HAP-1 (cell line): Measurements from ENCODE around the gene EML1.
A peak's percentile ranks its signal among the peaks of the same experiment; 100 is the strongest.

Source experiments
- DNase-seq, 2 experiments: peaks; one replicate each; pipeline ENCODE4 v3.0.0-alpha.2; 2016 to 2020; ENCODE audit warnings: low spot score in 2 of 2
- H3K27me3 ChIP-seq: fragments of 250-450 bp; sonication (Bioruptor Pico); 2 replicates; pipeline ENCODE4 v1.5.1; 2020; ENCODE audit warnings: low read depth, mild to moderate bottlenecking, moderate library complexity
- H3K36me3 ChIP-seq: fragments of 250-450 bp; sonication (Bioruptor Pico); replicated peaks from 2 replicates; pipeline ENCODE4 v1.5.1; 2020; ENCODE audit warnings: mild to moderate bottlenecking
- H3K4me1 ChIP-seq: fragments of 250-450 bp; sonication (Bioruptor Pico); 2 replicates; pipeline ENCODE4 v1.5.1; 2020; ENCODE audit warnings: mild to moderate bottlenecking
- H3K4me3 ChIP-seq: fragments of 250-450 bp; sonication (Bioruptor Pico); 2 replicates; pipeline ENCODE4 v1.5.1; 2020; ENCODE audit warnings: mild to moderate bottlenecking, moderate library complexity
- H3K9me3 ChIP-seq: fragments of 250-450 bp; sonication (Bioruptor Pico); 2 replicates; pipeline ENCODE4 v1.5.1; 2020; ENCODE audit warnings: mild to moderate bottlenecking, moderate library complexity
- in situ Hi-C: fragments of 300-500 bp; cut with MboI; formaldehyde crosslinking; loops from 3 replicates; pipeline ENCODE4 v1.14.3; 2020; ENCODE audit warnings: low sequenced_read_pairs, inconsistent platforms, mixed read lengths

The EML1 gene

DNA sequence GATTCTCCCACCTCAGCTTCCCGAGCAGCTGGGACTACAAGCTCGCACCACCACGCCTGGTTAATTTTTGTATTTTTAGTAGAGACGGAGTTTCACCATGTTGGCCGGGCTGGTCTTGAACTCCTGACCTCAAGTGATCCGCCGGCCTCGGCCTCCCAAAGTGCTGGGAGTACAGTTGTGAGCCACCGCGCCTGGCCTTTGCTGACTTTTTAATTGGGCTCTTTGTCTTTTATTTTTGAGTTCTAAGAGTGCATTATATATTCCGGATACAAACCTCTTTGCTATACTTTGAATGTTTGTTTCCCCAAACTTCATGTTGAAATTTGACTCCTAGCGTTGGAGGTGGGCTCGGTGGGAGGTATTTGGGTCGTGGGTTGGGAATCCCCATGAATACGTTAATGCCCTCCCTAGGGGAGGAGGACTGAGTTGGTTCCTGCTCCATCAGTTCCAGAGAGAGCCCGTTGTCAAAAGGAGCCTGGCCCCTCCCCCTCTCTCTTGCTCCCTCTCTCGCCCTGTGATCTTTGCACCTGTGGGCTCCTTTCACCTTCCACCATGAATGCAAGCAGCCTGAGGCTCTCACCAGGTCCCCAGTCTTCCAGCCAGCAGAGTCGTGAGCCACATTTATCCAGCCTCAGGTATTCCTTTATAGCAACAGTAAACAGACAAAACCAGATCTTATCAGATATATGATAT lies 168.8 kb downstream of the EML1 start:
- no peak overlapping the region for H3K4me3 ChIP-seq
- no peak for DNase-seq
- H3K36me3 ChIP-seq: no peaks in the 10 kb centered on the region
- in situ Hi-C loops: no loop called here
- no peaks in the 10 kb centered on the region for H3K4me1 ChIP-seq
- no peaks in the 10 kb centered on the region for H3K9me3 ChIP-seq
- H3K27me3 ChIP-seq: peaks cover 4% of the 10 kb centered on the region; the same call in 1 of the 2 replicates

DNA sequence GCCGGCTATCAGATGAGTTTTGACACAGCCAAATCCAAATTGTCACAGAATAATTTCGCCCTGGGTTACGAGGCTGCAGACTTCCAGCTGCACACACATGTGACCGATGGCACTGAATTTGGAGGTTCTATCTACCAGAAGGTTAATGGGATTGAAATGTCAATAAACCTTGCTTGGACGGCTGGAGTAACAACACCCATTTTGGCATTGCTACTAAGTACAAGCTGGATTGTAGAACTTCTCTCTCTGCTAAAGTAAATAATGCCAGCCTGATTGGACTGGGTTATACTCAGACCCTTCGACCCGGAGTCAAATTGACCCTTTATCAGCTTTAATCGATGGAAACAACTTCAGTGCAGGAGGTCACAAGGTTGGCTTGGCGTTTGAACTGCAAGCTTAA lies 171.8 kb downstream of the EML1 start:
- H3K36me3 ChIP-seq: no peaks in the 10 kb centered on the region
- DNase-seq: no peak
- in situ Hi-C loops: no loop called here

DNA sequence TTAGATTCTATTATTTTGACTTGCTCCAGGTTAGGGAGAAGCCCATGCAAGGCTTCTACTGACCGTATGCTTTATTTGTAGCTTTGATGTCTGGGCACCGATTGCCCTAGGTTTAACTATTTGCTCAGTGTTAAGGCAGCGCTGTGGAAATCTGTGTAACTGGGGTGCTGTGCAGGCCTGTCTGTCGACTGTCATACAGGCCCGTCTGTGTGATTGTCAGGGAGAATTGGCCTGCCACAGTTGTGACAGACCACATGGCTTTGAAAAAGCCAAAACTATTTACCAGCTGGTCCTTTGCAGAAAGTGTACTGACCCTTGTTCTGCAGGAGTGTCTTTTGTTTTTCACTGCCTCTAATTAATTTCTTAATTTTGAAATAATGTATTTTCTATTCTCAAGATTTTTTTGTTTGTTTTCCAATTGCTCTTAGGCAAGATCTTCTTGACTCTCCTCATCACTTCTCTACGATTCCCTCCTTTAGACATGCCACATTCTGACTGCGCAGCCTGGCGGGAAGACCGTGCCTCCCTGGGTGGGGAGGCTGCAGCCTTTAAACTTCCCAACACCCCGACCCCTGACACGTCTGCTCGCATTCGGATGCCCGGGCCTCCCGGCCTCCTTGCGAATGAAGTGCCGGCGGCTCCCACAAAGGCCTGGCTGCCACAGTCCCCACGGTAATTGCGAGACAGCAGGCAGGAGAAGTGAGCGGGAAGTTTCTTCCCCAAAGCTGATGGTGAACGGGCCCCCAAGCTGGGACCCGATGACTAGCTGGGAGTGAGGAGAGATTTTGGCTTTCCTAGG lies 173.0 kb downstream of the EML1 start:
- in situ Hi-C loops: no loop called here
- Histone ChIP-seq H3K4me3 (no peak overlapping the region), H3K4me1 (no peaks in the 10 kb centered on the region; the same call in 1 of the 2 replicates), H3K27me3 (no peaks in the 10 kb centered on the region), H3K36me3 (no peaks in the 10 kb centered on the region), H3K9me3 (no peaks in the 10 kb centered on the region)
- no peak for DNase-seq

More for the DNA sequence above, 171.8 kb downstream of the EML1 start:
- no peak overlapping the region for H3K4me3 ChIP-seq
- peaks cover under 1% of the 10 kb centered on the region; the same call in 1 of the 2 replicates for H3K27me3 ChIP-seq
- H3K9me3 ChIP-seq: no peaks in the 10 kb centered on the region
- H3K4me1 ChIP-seq: no peaks in the 10 kb centered on the region

DNA sequence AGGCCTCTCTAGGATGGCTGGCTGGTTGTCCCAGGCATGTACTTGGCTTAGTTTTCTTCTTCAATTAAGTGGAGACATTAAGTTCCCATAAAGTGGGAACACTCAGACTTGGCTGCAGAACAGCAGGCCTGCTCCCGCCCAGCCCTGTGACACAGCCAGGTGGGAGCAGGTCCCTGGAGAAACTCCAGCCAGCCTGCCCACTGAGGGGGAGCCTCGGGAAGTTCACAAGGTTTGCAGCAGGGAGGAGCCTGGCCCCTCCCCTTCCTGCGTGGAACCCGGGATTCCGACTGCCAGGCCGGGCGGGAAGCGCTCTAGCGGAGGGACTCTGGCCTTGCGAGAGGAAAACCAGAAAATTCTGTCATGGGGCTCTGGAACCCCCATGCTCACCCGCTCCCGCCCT lies 173.7 kb downstream of the EML1 start:
- Histone ChIP-seq H3K4me3 (no peak overlapping the region), H3K27me3 (no peaks in the 10 kb centered on the region), H3K36me3 (no peaks in the 10 kb centered on the region), H3K4me1 (no peaks in the 10 kb centered on the region; the same call in 1 of the 2 replicates), H3K9me3 (no peaks in the 10 kb centered on the region)
- in situ Hi-C loops: no loop called here
- DNase-seq: no peak

DNA sequence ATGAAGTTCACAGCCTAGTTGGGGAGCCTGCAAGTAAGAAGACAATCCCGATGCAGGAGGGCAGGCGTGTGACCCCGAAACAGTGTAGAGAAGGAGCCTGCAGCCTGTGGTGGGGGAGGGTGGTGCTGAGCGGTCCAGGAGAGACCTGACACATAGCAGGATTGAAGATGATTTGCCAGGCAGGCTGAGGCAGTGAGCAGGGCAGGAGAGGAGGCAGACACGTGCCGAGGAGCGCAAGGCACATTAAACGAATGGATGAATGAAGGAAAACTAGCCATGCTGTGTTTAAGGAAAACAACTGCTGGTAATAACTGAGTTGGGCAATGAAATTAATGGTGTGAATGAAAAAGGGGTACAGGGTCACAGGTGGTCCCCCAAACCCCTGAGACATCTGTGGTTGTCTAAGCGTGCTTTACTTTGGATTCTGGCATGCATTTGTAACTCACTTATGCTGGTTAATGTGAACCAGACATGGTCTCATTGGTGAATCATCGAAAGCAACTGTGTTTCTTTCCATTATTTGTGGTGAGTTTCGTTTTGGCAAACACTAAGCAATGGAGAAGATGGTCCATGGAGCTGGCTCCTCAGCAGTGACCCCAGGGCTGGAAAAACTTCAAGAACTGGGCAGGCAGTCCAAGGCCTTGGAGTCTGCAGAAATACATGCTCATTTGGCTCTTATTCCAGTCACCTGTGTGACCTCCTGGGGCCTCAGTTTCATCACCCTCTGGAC lies 175.1 kb downstream of the EML1 start:
- H3K4me3 ChIP-seq: no peak overlapping the region
- no peak for DNase-seq
- peaks cover 1% of the 10 kb centered on the region; the same call in 1 of the 2 replicates for H3K9me3 ChIP-seq
- in situ Hi-C loops: no loop called here
- no peaks in the 10 kb centered on the region for H3K27me3 ChIP-seq
- no peaks in the 10 kb centered on the region for H3K36me3 ChIP-seq
- H3K4me1 ChIP-seq: no peaks in the 10 kb centered on the region; the same call in 1 of the 2 replicates

GRCh38 chr14:99968941-99969340 lies 175.7 kb downstream of the EML1 start:
- in situ Hi-C loops: no loop called here
- no peaks in the 10 kb centered on the region for H3K36me3 ChIP-seq
- no peak overlapping the region for H3K4me3 ChIP-seq
- H3K9me3 ChIP-seq: peaks cover 3% of the 10 kb centered on the region; the same call in 1 of the 2 replicates
- no peaks in the 10 kb centered on the region; the same call in 1 of the 2 replicates for H3K4me1 ChIP-seq
- H3K27me3 ChIP-seq: no peaks in the 10 kb centered on the region
- DNase-seq: no peak

- DNase-seq: no peak
- H3K27me3 ChIP-seq: no peaks in the 10 kb centered on the region
- in situ Hi-C loops: no loop called here
Measured at GRCh38 chr14:99969673-99970322, 176.6 kb downstream of the EML1 start.

GRCh38 chr14:99971087-99971940 lies 178.1 kb downstream of the EML1 start:
- H3K4me3 ChIP-seq: peak overlapping the region; percentile 78
- DNase-seq: peak; percentile 81 to 94
- no peaks in the 10 kb centered on the region; the same call in 1 of the 2 replicates for H3K4me1 ChIP-seq
- H3K9me3 ChIP-seq: peaks cover 12% of the 10 kb centered on the region
- H3K27me3 ChIP-seq: no peaks in the 10 kb centered on the region
- in situ Hi-C loops: no loop called here
- H3K36me3 ChIP-seq: no peaks in the 10 kb centered on the region

More at GRCh38 chr14:99969673-99970322, 176.6 kb downstream of the EML1 start:
- no peaks in the 10 kb centered on the region for H3K36me3 ChIP-seq
- peaks cover 3% of the 10 kb centered on the region for H3K9me3 ChIP-seq
- no peak overlapping the region for H3K4me3 ChIP-seq
- H3K4me1 ChIP-seq: no peaks in the 10 kb centered on the region; the same call in 1 of the 2 replicates

GRCh38 chr14:99971941-99972747 lies 178.9 kb downstream of the EML1 start:
- no peaks in the 10 kb centered on the region for H3K27me3 ChIP-seq
- H3K9me3 ChIP-seq: peaks cover 12% of the 10 kb centered on the region
- H3K4me3 ChIP-seq: peak overlapping the region; percentile 78
- H3K4me1 ChIP-seq: no peaks in the 10 kb centered on the region; the same call in 1 of the 2 replicates
- in situ Hi-C loops: no loop called here
- no peaks in the 10 kb centered on the region for H3K36me3 ChIP-seq
- peak in 1 of 2 experiments; percentile 41 for DNase-seq

DNA sequence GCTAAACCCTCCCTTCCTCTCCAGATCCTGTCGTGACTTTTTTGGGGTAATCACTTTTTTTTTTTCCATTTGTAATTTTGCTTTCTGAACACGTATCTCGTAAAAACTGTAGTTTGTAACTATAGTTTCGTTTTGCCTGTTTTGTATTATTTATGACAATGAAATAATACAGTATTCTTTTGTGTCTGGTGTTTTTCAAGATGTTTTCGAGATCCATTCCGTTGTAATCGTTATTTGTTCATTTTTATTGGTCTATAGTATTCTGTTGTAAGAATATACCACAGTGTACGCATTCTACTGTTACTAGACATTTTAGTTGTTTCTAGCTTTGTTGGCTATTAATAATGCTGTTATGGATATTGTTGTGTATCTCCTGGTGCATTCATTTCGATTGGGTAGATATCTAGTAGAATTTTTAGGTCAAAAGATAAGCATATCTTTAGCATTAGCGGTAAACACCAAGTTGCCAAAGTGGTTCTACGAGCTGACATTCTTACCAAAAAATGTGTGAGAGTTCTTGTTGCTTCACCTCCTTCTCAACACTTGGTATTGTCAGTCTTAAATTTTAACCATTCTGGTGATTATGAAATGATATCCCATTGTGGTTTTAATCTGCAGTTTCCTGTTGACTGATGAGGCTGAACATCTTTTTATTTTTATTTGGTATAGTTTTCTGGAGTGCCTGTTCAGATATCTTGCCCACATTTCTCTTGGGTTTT lies 179.7 kb downstream of the EML1 start:
- DNase-seq: no peak
- Histone ChIP-seq H3K36me3 (no peaks in the 10 kb centered on the region), H3K4me1 (no peaks in the 10 kb centered on the region; the same call in 1 of the 2 replicates), H3K27me3 (no peaks in the 10 kb centered on the region), H3K4me3 (peak overlapping the region; percentile 78), H3K9me3 (peaks cover 12% of the 10 kb centered on the region)
- in situ Hi-C loops: no loop called here

- H3K9me3 ChIP-seq: peaks cover 12% of the 10 kb centered on the region
- no peaks in the 10 kb centered on the region for H3K36me3 ChIP-seq
- H3K27me3 ChIP-seq: no peaks in the 10 kb centered on the region
- in situ Hi-C loops: no loop called here
- H3K4me3 ChIP-seq: no peak overlapping the region
- no peak for DNase-seq
- H3K4me1 ChIP-seq: no peaks in the 10 kb centered on the region; the same call in 1 of the 2 replicates
Measured at GRCh38 chr14:99975190-99975589, 182.0 kb downstream of the EML1 start.
